GM20431 (cell line): ENCODE data around the gene KHDRBS1.
"Not testable (repeated sequence)": the region's sequence is repeated elsewhere in the genome, so short reads cannot be mapped to it uniquely, and the experiment has no call there.

ENCODE experiments used
- in situ Hi-C: fragments of 300-500 bp; cut with MseI, MboI; formaldehyde crosslinking; loops from one replicate; pipeline ENCODE4 v1.15.0; 2020; ENCODE audit warnings: low sequenced_read_pairs; ENCODE audit not compliant: unreplicated experiment

Gene KHDRBS1

DNA sequence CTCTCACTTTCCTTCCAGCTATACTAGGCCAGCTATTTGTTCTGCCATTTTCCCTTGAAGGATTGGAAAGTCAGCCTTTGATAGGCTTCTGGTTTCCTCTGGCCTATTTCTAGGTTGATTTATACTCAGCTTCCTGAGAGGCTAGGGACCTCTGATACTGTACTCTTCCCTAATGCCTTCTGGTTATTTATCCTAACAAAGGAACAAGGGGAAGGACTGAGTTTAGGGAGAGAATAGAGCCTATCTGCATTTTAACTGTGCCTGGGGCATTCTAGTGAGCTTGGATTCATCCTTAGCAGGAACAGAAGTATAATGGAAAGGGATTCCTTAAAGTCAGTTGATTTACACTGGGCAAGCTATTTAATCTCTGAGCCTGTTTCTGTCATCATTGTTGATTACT, 47.2 kb downstream of the KHDRBS1 start:
- in situ Hi-C loops, result no loop called here

DNA sequence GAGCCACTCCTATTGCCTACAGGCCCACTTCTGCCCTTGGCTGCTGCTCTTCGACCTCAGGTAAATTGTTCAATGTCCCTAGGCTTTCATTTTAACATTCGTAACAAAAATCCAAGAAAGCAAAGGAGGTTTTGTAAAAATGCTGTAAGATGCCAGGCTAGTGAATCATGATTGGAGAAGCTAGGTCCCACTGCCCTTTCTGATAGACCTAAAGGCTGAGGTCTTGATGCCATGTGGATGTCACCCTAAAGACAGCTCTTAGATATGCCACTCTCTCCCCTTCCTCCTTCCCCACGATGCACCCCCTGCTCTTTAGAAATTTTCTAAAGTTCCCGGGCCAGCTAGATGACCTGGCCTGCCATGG, 49.2 kb downstream of the KHDRBS1 start:
- in situ Hi-C loops, result no loop called here

GRCh38 chr1:32063261-32063681, 49.6 kb downstream of the KHDRBS1 start:
- in situ Hi-C loops, result no loop called here

GRCh38 chr1:32065613-32066488, 52.2 kb downstream of the KHDRBS1 start:
- in situ Hi-C loops, result not testable (repeated sequence)

DNA sequence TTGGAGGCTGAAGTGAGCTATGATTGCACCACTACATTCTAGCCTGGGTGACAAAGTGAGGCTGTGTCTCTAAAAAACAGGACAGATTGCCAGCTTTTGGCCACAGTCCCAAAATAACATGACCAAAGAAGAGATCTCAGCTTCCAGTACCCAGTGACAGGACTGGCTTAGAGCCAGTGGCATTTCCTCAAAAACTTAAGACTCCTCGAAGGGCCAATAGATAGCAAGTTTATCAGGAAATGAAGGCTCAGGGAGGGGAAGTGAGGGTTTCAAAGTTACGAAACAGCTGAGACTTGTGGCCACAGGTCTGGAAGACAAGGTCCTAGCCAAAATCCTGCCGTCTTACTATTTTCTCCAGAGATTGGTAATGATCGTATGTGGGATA, 52.8 kb downstream of the KHDRBS1 start:
- in situ Hi-C loops, result no loop called here

DNA sequence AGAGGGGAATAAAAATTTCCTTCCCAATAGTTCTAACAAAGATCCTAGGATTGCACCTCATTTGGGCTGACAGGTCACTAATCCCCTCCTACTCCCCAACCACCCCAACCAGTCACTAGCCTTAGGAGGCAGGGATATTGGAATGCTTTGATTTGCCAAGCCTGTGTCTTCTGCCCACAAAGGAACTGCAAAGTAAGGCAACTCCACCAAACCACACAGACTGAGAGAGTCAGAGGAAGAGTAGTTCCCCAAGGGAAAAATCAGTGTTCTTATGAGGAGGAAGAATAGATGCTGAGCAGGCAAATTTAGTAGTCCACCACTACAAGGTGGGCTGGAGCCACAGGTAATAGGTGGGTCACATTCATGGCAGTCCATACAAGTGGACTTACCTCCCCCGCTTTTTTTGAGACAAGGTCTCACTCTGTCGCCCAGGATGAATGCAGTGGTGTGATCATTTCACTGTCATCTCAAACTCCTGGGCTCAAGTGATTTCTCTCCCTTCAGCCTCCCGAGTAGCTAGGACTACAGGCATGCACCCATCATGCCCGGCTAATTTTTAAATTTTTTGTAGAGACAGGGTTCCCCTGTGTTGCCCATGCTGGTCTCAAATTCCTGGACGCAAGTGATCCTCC, 55.4 kb downstream of the KHDRBS1 start:
- in situ Hi-C loops, result no loop called here

GRCh38 chr1:32071758-32072621, 58.3 kb downstream of the KHDRBS1 start:
- in situ Hi-C loops, result no loop called here

DNA sequence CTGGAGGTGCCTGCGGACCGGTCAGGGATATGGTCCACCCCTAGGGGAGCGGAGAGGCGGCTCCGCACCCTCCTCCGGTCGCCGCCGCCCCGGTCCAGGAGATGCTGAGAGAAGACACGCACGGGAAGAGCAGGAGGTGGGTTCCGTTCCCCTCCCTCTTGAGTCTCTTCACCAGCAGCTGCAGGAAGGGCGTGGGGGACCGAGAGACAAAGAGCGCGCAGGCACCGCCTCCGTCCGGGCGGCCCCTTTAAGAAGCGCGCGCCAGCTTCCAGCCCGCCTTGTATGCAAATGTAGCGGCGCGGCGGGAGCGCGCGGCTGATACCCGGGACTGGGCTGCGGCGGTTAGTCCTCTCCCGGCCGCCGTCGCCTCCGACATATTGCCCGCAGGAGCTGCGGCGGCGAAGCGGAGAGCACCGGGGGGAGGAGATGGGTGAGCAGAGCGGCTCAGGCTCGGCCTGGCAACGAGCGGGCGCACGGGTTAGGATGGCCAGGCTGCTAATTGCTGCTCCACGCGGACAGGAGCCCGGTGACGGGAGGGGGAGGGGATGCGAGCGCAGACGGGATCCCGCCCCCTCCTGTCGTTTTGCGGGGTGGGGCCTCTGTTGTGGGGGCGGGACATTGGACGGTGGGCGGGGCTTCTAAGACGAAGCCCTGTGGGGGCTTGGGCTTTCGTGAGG, 59.1 kb downstream of the KHDRBS1 start, which contains the start of gene TMEM39B:
Gene TMEM39B, plus strand, starts transcription at position 318 of the 677 bp plus-strand sequence. Its CDS starts 109 bp downstream, at position 427.
- in situ Hi-C loops, result no loop called here

GRCh38 chr1:32073299-32074229, 59.9 kb downstream of the KHDRBS1 start:
- in situ Hi-C loops, result no loop called here

DNA sequence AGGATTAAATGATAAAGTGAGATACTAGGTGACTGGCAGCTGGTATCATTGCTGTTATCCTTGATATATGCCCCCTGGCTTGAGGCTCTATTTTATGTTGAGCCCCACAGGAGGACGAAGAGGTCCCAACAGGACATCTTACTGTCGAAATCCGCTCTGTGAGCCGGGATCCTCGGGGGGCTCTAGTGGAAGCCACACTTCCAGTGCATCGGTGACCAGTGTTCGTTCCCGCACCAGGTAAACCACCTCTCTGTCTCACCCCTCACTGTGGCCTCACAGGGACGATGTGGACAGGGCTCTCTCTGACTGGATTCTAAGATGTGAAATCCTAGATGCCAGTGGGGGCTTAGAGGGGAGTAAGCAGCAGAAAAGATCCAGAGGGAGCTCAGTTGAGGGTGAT, 61.2 kb downstream of the KHDRBS1 start:
- in situ Hi-C loops, result no loop called here

DNA sequence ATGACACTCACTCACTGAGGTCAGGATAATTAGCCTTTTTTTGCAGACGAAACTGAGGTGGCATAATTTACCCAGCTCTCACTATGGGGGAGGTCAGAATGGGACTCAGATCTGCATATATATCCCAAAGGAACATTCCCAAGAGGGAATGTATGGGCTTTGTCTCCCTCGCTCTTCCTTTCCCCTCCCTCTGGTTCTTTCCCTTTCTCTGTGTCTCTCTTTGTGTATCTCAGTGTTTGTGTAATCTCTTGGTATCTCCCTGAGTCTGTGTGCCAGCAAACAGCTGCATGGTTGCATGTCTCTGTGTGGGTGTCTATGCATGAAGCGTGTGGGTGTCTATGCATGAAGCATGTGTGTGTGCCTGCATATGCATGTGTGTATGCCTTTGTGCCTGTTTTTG, 63.8 kb downstream of the KHDRBS1 start:
- in situ Hi-C loops, result no loop called here

DNA sequence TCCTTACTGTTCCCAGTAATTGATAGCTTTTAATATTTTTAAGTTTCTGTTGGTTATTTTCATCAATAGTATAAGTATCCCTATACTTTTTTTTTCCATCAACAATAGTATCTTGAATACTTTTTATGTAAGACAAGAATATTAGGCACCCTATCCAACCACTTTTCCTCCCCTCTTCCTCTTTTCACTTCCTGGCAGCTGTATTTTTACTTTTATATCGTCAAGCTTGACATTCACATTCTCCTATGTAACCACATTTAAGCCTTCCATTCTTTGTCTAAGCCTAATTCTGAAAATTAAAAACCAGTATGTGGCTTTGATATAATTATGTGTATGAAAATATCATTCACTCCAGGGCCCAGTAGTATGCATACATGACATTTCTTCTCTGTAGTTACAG, 68.4 kb downstream of the KHDRBS1 start:
- in situ Hi-C loops, result no loop called here

DNA sequence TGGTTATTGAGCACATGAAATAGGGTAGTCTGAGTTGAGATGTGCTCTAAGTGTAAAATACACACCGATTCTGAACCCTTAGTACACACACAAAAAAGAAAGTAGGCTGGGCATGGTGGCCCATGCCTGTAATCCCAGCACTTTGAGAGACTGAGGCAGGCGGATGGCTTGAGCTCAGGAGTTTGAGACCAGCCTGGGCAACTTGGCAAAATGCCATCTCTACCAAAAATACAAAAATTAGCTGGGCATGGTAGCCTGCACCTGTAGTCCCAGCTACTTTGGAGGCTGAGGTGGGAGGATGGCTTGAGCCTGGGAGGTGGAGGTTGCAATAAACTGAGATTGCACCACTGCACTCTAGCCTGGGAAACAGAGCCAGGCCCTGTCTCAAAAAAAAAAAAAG, 72.7 kb downstream of the KHDRBS1 start:
- in situ Hi-C loops, result not testable (repeated sequence)

GRCh38 chr1:32091176-32091575, 77.5 kb downstream of the KHDRBS1 start:
- in situ Hi-C loops, result no loop called here

GRCh38 chr1:32091591-32091990, 77.9 kb downstream of the KHDRBS1 start:
- in situ Hi-C loops, result no loop called here
